HG03025 (cell line): ENCODE data around the gene SMARCC1.

Experiments used
- ATAC-seq: cut with Tn5 transposase; IDR thresholded peaks from one replicate; pipeline ENCODE4 v1.9.1; 2021; ENCODE audit warnings: mild to moderate bottlenecking, moderate library complexity; ENCODE audit not compliant: unreplicated experiment, low FRiP score

Gene SMARCC1

GRCh38 chr3:47712398-47712797 lies 69.3 kb downstream of the SMARCC1 start:
- ATAC-seq: no peak

- ATAC-seq: no peak
Observed at GRCh38 chr3:47711596-47711995, 70.1 kb downstream of the SMARCC1 start.

- ATAC-seq: no peak
Observed at GRCh38 chr3:47705391-47705790, 76.3 kb downstream of the SMARCC1 start.

- no peak for ATAC-seq
Observed at GRCh38 chr3:47704237-47704612, 77.5 kb downstream of the SMARCC1 start.

GRCh38 chr3:47701388-47701787 lies 80.3 kb downstream of the SMARCC1 start:
- no peak for ATAC-seq

GRCh38 chr3:47692158-47692557 lies 89.5 kb downstream of the SMARCC1 start:
- no peak for ATAC-seq

GRCh38 chr3:47688488-47688887 lies 93.2 kb downstream of the SMARCC1 start:
- ATAC-seq: no peak

- ATAC-seq: no peak
Observed at GRCh38 chr3:47685037-47685436, 96.7 kb downstream of the SMARCC1 start.

- ATAC-seq: no peak
Observed at GRCh38 chr3:47681016-47681415, 100.7 kb downstream of the SMARCC1 start.

- no peak for ATAC-seq
Observed at GRCh38 chr3:47678446-47679338, 103.0 kb downstream of the SMARCC1 start.

GRCh38 chr3:47669026-47669749 lies 112.5 kb downstream of the SMARCC1 start:
- no peak for ATAC-seq

GRCh38 chr3:47666118-47666517 lies 115.6 kb downstream of the SMARCC1 start:
- no peak for ATAC-seq

GRCh38 chr3:47664519-47664918 lies 117.2 kb downstream of the SMARCC1 start:
- ATAC-seq: no peak

GRCh38 chr3:47663630-47664240 lies 118.0 kb downstream of the SMARCC1 start:
- no peak for ATAC-seq

- no peak for ATAC-seq
Observed at GRCh38 chr3:47661121-47661752, 120.5 kb downstream of the SMARCC1 start.

- ATAC-seq: no peak
Observed at GRCh38 chr3:47658444-47658843, 123.2 kb downstream of the SMARCC1 start.

GRCh38 chr3:47652142-47652541 lies 129.6 kb downstream of the SMARCC1 start:
- ATAC-seq: no peak

GRCh38 chr3:47650294-47650693 lies 131.4 kb downstream of the SMARCC1 start:
- ATAC-seq: no peak

- no peak for ATAC-seq
Observed at GRCh38 chr3:47647550-47647949, 134.1 kb downstream of the SMARCC1 start.

GRCh38 chr3:47646362-47646761 lies 135.3 kb downstream of the SMARCC1 start:
- no peak for ATAC-seq

- no peak for ATAC-seq
Observed at GRCh38 chr3:47645551-47645950, 136.1 kb downstream of the SMARCC1 start.
